Uterus (tissue), 2 donors: Measurements from ENCODE around the gene OXCT2.

Experiments
- CTCF ChIP-seq, 4 experiments: fragments of 200-600 bp in 2 of 4; fragments of 450-650 bp in 2 of 4; sonication (generic) in 2 of 4; IDR thresholded peaks; one replicate each; pipeline ENCODE4 v1.5.1; 2016 to 2019; ENCODE audit warnings: antibody characterized with exemption in 4 of 4, mild to moderate bottlenecking in 2 of 4, moderate library complexity in 1 of 4
- POLR2A ChIP-seq, 2 donors: fragments of 450-650 bp; IDR thresholded peaks; one replicate each; pipeline ENCODE4 v1.6.1; 2016; ENCODE audit warnings: antibody characterized with exemption in 2 of 2, mild to moderate bottlenecking in 1 of 2, moderate library complexity in 1 of 2

- no peak for TF ChIP-seq CTCF (IDR thresholded peaks at IDR 0.05)
- TF ChIP-seq POLR2A (IDR thresholded peaks at IDR 0.05): no peak
Observed at GRCh38 chr1:39761016-39761415, 10.1 kb downstream of the OXCT2 start.
